HL-60/S4 treated with phorbol 12-myristate 13-acetate at 8.2 ng/mL for 4 days and 3 days (cell line): ENCODE data around the gene UBXN7.
"Not testable (repeated sequence)": the region's sequence is repeated elsewhere in the genome, so short reads cannot be mapped to it uniquely, and the experiment has no call there.

ENCODE experiments used
- in situ Hi-C: fragments of 300-500 bp; cut with MboI; formaldehyde crosslinking; loops from 2 replicates; pipeline ENCODE4 v1.15.0; 2022; ENCODE audit warnings: low sequenced_read_pairs

Gene UBXN7

DNA sequence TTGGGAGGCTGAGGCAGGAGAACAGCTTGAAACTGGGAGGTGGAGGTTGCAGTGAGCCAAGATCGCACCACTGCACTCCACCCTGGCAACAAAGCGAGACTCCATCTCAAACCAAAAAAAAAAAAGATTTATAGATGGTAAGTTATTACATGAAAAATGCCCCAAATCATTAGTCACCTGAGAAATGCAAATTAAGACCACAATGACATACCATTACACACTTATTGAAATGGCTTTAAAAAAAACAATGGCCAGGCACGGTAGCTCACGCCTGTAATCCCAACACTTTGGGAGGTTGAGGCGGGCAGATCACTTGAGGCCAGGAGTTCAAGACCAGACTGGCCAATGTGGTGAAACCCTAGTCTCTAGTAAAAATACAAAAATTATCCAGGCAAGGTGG is 10.6 kb downstream of the UBXN7 start:
- in situ Hi-C loops, result not testable (repeated sequence)

- in situ Hi-C loops, result no loop called here
These were observed 12.8 kb downstream of the UBXN7 start for GRCh38 chr3:196419386-196419785.

GRCh38 chr3:196418601-196419000 is 13.6 kb downstream of the UBXN7 start:
- in situ Hi-C loops, result no loop called here

DNA sequence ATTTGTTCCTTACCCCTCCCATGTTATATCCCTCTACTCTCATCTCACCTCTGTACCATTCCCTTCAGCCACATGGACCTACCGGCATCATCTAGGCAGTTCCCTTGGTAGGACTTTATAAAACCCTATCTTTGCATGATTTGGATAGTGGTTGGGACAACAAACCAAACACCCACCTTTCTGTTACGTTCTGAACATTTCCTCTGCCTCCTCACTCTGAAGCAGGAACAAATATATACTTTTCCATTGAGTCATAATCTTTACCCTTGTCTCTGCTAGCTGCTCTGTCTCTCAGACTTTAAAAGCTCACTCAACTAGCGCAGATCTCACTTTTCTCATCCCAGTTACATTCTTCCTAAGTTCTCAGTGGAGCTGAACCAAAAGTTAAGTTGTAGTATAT is 17.8 kb downstream of the UBXN7 start:
- in situ Hi-C loops, result no loop called here

DNA sequence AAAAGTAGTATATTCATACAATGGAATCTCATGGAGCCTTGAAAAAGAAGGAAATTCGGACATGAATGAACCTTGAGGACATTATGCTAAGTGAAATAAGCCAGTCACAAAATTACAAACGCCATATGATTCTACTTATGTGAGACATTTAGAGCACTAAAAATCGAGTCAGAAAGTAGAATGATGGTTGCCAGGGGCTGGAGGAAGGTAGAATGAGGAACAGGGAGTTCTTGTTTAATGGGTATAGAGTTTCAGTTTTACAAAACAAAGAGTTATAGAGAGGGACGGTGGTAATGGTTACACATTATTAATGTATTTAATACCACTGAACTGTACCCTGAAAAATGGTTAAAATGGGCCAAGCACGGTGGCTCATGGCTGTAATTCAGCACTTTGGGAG is 19.5 kb downstream of the UBXN7 start:
- in situ Hi-C loops, result no loop called here

DNA sequence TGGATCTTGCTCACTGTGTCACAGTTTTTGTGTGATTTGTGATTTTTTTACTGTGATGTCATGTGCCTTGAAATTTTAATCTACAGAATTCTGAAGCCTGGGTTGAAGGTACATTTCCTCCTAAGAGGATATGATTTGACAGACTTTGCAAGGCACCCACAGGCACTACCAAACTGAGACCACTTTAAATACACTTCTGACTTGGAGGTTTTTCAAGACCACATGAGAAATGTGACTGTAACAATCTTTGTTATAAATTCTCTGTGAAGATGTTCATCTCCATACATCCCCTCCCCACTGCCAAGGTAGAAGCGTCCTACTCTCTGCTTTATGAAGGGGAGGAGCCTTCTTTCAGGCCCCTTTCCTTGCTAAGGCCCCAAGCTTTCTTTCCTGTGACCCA is 22.8 kb downstream of the UBXN7 start:
- in situ Hi-C loops, result no loop called here

GRCh38 chr3:196408565-196409300 is 23.5 kb downstream of the UBXN7 start:
- in situ Hi-C loops, result no loop called here

GRCh38 chr3:196406811-196407470 is 25.3 kb downstream of the UBXN7 start:
- in situ Hi-C loops, result no loop called here

- in situ Hi-C loops, result no loop called here
These were observed 31.9 kb downstream of the UBXN7 start for GRCh38 chr3:196400331-196400730.

GRCh38 chr3:196399485-196399945 is 32.7 kb downstream of the UBXN7 start:
- in situ Hi-C loops, result no loop called here

GRCh38 chr3:196398782-196399181 is 33.4 kb downstream of the UBXN7 start:
- in situ Hi-C loops, result no loop called here

DNA sequence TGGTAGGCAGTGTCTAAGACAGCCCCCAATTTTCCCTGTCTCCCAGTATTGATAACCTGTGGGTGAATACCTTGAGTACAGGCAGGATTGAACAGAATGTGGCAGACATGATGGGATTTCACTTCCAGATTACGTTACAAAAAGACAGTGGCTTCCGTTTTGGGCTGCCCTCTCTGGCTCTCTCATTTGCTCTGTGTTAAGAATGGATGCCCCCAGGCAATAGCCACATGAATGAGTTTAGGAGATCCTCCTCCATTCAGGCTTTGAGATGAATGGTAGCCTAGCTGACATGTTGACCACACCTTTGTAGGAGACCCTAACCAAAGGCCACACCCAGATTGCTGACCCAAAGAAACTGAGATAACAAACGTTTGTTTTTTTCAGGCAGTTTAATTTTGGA is 34.3 kb downstream of the UBXN7 start:
- in situ Hi-C loops, result no loop called here

GRCh38 chr3:196390116-196390515 is 42.1 kb downstream of the UBXN7 start:
- in situ Hi-C loops, result no loop called here

DNA sequence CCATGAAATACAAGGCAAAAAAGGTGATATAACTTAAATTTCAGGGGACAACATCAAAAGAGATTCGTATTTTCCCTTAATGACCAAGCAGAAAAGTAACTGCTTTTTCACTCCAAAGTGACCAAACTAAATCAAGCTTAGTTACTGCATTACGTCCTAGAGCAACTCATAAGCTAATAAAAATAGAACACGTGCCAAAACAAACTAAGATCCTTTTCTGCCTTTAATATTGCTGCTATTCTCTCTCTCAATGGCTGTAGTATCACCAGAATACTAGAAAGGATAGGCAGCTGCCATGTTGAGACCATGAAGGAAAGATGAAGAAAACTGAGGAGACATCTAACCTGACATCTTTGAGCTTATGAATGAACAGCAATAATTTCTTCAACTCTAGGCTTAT is 43.3 kb downstream of the UBXN7 start:
- in situ Hi-C loops, result no loop called here

DNA sequence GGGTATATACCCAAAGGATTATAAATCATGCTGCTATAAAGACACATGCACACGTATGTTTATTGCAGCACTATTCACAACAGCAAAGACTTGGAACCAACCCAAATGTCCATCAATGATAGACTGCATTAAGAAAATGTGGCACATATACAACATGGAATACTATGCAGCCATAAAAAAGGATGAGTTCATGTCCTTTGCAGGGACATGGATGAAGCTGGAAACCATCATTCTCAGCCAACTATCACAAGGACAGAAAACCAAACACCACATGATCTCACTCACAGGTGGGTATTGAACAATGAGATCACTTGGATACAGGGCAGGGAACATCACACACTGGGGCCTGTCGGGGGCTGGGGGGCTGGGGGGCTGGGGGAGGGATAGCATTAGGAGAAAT is 44.3 kb downstream of the UBXN7 start:
- in situ Hi-C loops, result not testable (repeated sequence)

DNA sequence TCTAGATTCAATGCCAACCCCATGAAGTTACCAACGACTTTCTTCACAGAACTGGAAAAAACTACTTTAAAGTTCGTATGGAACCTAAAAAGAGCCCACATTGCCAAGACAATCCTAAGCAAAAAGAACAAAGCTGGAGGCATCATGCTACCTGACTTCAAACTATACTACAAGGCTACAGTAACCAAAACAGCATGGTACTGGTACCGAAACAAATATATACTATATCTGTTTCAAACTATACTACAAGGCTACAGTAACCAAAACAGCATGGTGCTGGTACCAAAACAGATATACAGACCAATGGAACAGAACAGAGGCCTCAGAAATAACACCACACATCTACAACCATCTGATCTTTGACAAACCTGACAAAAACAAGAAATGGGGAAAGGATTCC is 45.4 kb downstream of the UBXN7 start:
- in situ Hi-C loops, result not testable (repeated sequence)

DNA sequence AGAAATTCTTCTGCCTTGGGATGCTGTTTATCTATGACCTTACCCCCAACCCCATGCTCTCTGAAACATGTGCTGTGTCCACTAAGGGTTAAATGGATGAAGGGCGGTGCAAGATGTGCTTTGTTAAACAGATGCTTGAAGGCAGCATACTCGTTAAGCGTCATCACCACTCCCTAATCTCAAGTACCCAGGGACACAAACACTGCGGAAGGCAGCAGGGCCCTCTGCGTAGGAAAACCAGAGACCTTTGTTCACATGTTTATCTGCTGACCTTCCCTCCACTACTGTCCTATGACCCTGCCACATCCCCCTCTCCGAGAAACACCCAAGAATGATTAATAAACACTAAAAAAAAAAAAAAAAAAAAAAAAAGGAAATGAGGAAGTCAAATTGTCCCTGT is 46.2 kb downstream of the UBXN7 start:
- in situ Hi-C loops, result not testable (repeated sequence)

DNA sequence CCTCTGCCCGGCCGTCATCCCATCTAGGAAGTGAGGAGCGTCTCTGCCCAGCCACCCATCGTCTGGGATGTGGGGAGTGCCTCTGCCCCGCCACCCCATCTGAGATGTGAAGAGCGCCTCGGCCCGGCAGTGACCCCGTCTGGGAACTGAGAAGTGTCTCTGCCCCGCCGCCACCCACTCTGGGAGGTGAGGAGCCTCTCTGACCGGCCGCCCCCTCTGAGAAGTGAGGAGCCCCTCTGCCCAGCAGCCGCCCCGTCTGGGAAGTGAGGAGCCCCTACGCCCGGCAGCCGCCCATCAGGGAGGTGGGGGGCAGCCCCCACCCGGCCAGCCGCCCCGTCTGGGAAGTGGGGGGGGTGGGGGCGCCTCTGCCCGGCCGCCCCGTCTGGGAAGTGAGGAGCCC is 46.8 kb downstream of the UBXN7 start:
- in situ Hi-C loops, result not testable (repeated sequence)

DNA sequence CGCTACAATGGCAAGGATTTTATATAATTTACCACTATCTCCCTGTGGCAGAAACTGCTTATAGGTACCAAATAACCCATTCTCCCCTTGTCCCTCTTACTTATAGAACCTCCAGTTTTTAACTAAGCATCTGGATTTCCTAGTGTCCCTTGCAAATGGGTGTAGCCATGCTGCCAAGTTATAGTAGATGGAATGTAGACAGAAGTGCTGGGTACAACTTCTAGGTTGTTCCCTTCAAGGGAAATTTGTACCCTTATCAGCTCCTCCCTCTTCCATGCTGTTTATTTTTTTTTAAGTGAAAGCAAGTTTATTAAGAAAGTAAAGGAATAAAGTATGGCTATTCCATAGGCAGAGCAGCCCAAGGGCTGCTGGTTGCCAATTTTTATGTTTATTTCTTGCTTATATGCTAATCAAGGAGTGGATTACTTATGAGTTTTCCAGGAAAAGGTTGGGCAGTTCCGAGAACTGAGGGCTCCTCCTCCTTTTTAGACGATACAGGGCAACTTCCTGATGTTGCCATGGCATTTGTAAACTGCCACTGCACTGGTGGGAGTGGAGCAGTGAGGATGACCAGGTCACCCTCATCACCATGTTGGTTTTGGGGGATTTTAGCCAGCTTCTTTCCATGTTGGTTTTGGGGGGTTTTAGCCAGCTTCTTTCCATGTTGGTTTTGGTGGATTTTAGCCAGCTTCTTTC is 53.9 kb downstream of the UBXN7 start:
- in situ Hi-C loops, result no loop called here

- in situ Hi-C loops, result no loop called here
These were observed 54.9 kb downstream of the UBXN7 start for GRCh38 chr3:196377321-196377720.

- in situ Hi-C loops, result no loop called here
These were observed 66.5 kb downstream of the UBXN7 start for GRCh38 chr3:196365736-196366135.

GRCh38 chr3:196360586-196360985 is 71.6 kb downstream of the UBXN7 start:
- in situ Hi-C loops, result no loop called here
